K562 (cell line): ENCODE results near the gene CLDN7. TPM values are rescaled to one million over a fixed set of nuclear protein-coding genes. Genes with fewer than 3 reads are reported as not detected.

ENCODE experiments used
- ATAC-seq: fragments of 200-7000 bp; cut with Tn5 transposase; 3 replicates; pipeline ENCODE4 v1.9.1; 2020; ENCODE audit warnings: moderate library complexity
- BruUV-seq: library from RNA; stranded (reverse); fragments of 400-500 nt; replicated peaks from 2 replicates; lab custom pipeline; 2021; lab: Mats Ljungman, UMichigan
- CTCF ChIA-PET: fragments of 300-600 bp; formaldehyde crosslinking; extraction: SDS; loops from one replicate; lab custom pipeline; 2021; ENCODE audit warnings: low intra/inter-chr PET ratio; lab: Yijun Ruan, JAX
- POLR2A ChIA-PET: fragments of 300-600, 350-650 bp; sonication (Branson Sonifier 250); formaldehyde crosslinking; extraction: SDS; loops from one replicate; lab custom pipeline; 2021; ENCODE audit warnings: antibody characterized with exemption, inconsistent platforms; lab: Yijun Ruan, JAX
- DNase-seq, 4 experiments: peaks; one replicate each; pipeline versions ENCODE4 v3.0.0 to v3.0.0-alpha.2; 2011 to 2018; ENCODE audit warnings: low spot score in 3 of 4, mixed read lengths in 3 of 4; ENCODE audit errors: extremely low read depth in 1 of 4
- FAIRE-seq: peaks from 2 replicates; lab custom pipeline; 2011; peaks lifted over from hg19 to GRCh38; lab: Jason Lieb, UNC
- H2AFZ ChIP-seq: 2 replicates; pipeline ENCODE4 v1.6.0; 2011; ENCODE audit warnings: low read depth, low read length, control low read depth, inconsistent platforms
- H3K27ac ChIP-seq: fragments of 200-600 bp; 3 replicates; pipeline ENCODE4 v1.8.0; 2011; ENCODE audit warnings: low read depth, mild to moderate bottlenecking, control low read depth, inconsistent platforms, low read length, moderate library complexity, mixed read lengths; ENCODE audit errors: extremely low read depth
- H3K27me3 ChIP-seq, 2 experiments: fragments of 300-600 bp in 1 of 2; 2 replicates in 1 of 2; 3 replicates in 1 of 2; pipeline versions ENCODE4 v1.6.0 to v1.8.0; 2011; ENCODE audit warnings: inconsistent platforms in 2 of 2, low read length in 2 of 2, mild to moderate bottlenecking in 1 of 2, mixed read lengths in 1 of 2, moderate library complexity in 1 of 2; ENCODE audit not compliant: control insufficient read depth in 2 of 2, insufficient read depth in 2 of 2
- H3K36me3 ChIP-seq: fragments of 300-600 bp; 3 replicates; pipeline ENCODE4 v1.8.0; 2011; ENCODE audit warnings: mild to moderate bottlenecking, low read length, inconsistent platforms; ENCODE audit not compliant: control insufficient read depth, insufficient read depth
- H3K4me1 ChIP-seq, 2 experiments: fragments of 200-600 bp in 1 of 2; replicated peaks in 1 of 2; 2 replicates in 1 of 2; 3 replicates in 1 of 2; pipeline versions ENCODE4 v1.5.1 to v1.8.0; 2011; ENCODE audit warnings: inconsistent platforms in 2 of 2, low read length in 2 of 2, mild to moderate bottlenecking in 1 of 2, mixed read lengths in 1 of 2, moderate library complexity in 1 of 2; ENCODE audit not compliant: control insufficient read depth in 2 of 2, insufficient read depth in 2 of 2
- H3K4me2 ChIP-seq: 2 replicates; pipeline ENCODE4 v1.6.1; 2011; ENCODE audit warnings: low read length, control low read depth, inconsistent platforms, mixed read lengths; ENCODE audit not compliant: insufficient read depth
- H3K4me3 ChIP-seq: fragments of 200-600 bp; sonication (generic), shearing (Covaris generic); 2 replicates; pipeline ENCODE4 v1.5.1; 2016; ENCODE audit warnings: control low read depth, inconsistent platforms
- H3K79me2 ChIP-seq: fragments of 200-600 bp; 3 replicates; pipeline ENCODE4 v1.8.0; 2011; ENCODE audit warnings: low read length, inconsistent platforms; ENCODE audit not compliant: control insufficient read depth, insufficient read depth
- H3K9ac ChIP-seq, 2 experiments: 2 replicates each; pipeline versions ENCODE4 v1.6.0 to v1.6.1; 2011; ENCODE audit warnings: low read depth in 2 of 2, low read length in 2 of 2, control low read depth in 1 of 2, inconsistent platforms in 1 of 2, mild to moderate bottlenecking in 1 of 2, mixed read lengths in 1 of 2; ENCODE audit not compliant: insufficient read depth in 1 of 2
- H3K9me1 ChIP-seq: one replicate; pipeline ENCODE4 v1.6.0; 2011; ENCODE audit warnings: inconsistent platforms, mild to moderate bottlenecking, low read length, moderate library complexity; ENCODE audit not compliant: control insufficient read depth, insufficient read depth
- H3K9me3 ChIP-seq: replicated peaks from 2 replicates; pipeline ENCODE4 v1.5.1; 2011; ENCODE audit warnings: low read depth, low read length, inconsistent platforms; ENCODE audit not compliant: control insufficient read depth, insufficient read depth
- H4K20me1 ChIP-seq: replicated peaks from 2 replicates; pipeline ENCODE4 v1.6.1; 2011; ENCODE audit warnings: low read length, inconsistent platforms, mixed read lengths; ENCODE audit not compliant: control insufficient read depth, insufficient read depth
- EHMT2 ChIP-seq: fragments of 450-650 bp; IDR thresholded peaks from 2 replicates; pipeline ENCODE4 v1.6.1; 2018; ENCODE audit warnings: antibody characterized with exemption
- EWSR1 ChIP-seq: fragments of 450-650 bp; IDR thresholded peaks from 2 replicates; pipeline ENCODE4 v1.6.1; 2018; ENCODE audit warnings: borderline replicate concordance, mild to moderate bottlenecking, low read depth, moderate library complexity; ENCODE audit not compliant: partially characterized antibody
- HDGF ChIP-seq: fragments of 450-650 bp; IDR thresholded peaks from 2 replicates; pipeline ENCODE4 v1.6.1; 2016
- MGA ChIP-seq: fragments of 450-650 bp; IDR thresholded peaks from 2 replicates; pipeline ENCODE4 v1.6.1; 2016; ENCODE audit warnings: mild to moderate bottlenecking, moderate library complexity
- POLR3A ChIP-seq: IDR thresholded peaks from 2 replicates; pipeline ENCODE4 v1.6.1; 2011; ENCODE audit warnings: borderline replicate concordance, mild to moderate bottlenecking, moderate library complexity; ENCODE audit not compliant: insufficient read length, insufficient read depth; ENCODE audit errors: extremely low read depth
- TFE3 ChIP-seq: fragments of 450-650 bp; formaldehyde crosslinking; IDR thresholded peaks from 2 replicates; pipeline ENCODE4 v1.4.0; 2020; ENCODE audit warnings: mild to moderate bottlenecking, mixed read lengths
- THAP12 ChIP-seq: fragments of 250-450 bp; sonication (Bioruptor Pico); IDR thresholded peaks from 2 replicates; pipeline ENCODE4 v1.9.0; 2021; ENCODE audit warnings: mild to moderate bottlenecking, inconsistent platforms
- WGBS: fragments of 100-300 bp; shearing (Covaris generic); methylation state at CpG from one replicate; pipeline ENCODE4 v1.1.6; 2016; ENCODE audit warnings: low coverage, mixed read lengths; ENCODE audit not compliant: insufficient coverage; ENCODE audit errors: missing lambda C conversion rate; 5-methylcytosine and 5-hydroxymethylcytosine counted together
- in situ Hi-C: fragments of 300-500 bp; cut with MboI; formaldehyde crosslinking; loops from 4 replicates; pipeline ENCODE4 v1.15.0; 2018; ENCODE audit warnings: inconsistent platforms, mixed read lengths
- intact Hi-C: fragments of 100-400 bp; cut with micrococcal nuclease; formaldehyde crosslinking; loops from 2 replicates; pipeline ENCODE4 v1.14.2; 2022
- polyA plus RNA-seq, 8 experiments: library from polyadenylated mRNA; depleted of rRNA in 4 of 8; stranded (reverse) in 5 of 8; unstranded in 3 of 8; fragments of >200 nt; fragmentation: Nextera tagmentation in 2 of 8; fragmentation: Illumina TruSeq in 1 of 8; extraction: Ambion mirVana in 2 of 8; extraction: Trizol in 1 of 8; gene quantifications; 2 replicates each; pipeline versions ENCODE4 v1.2.1 to v1.2.3, GENCODE V29; 2011 to 2014; ENCODE audit warnings: inconsistent platforms in 1 of 8, missing spikeins in 1 of 8
- total RNA-seq, 7 experiments: library from RNA; depleted of rRNA in 6 of 7; stranded (reverse); fragments of >200 nt in 6 of 7; fragmentation: Illumina TruSeq in 2 of 7; extraction: Trizol in 2 of 7; gene quantifications; 2 replicates each; pipeline versions ENCODE4 v1.2.1 to v1.2.3, GENCODE V29; 2011 to 2021; ENCODE audit warnings: low replicate concordance in 1 of 7

CLDN7 gene
- total and polyA plus RNA-seq, 9 of the 15 experiments (the other 6 are each of a cell fraction or from before 2014, with no cell fraction given): 2.2 to 14.5 (median 7.6) TPM

GRCh38 chr17:7292194-7292593 is 29.9 kb upstream of the CLDN7 start:
- no peak overlapping the region; a peak in 1 of 4 replicates for H3K9ac ChIP-seq
- BruUV-seq: no TSS peak
- H4K20me1 ChIP-seq: no peaks in the 10 kb centered on the region
- H3K9me1 ChIP-seq: no peaks in the 10 kb centered on the region
- FAIRE-seq (no peak), ATAC-seq (no peak), DNase-seq (no peak)
- intact Hi-C loops (no loop called here), in situ Hi-C loops (no loop called here)
- H3K27ac ChIP-seq: no peak overlapping the region
- no peaks in the 10 kb centered on the region for H3K79me2 ChIP-seq
- no peak overlapping the region for H3K4me3 ChIP-seq
- WGBS: 20% methylated on average over 2 of the region's 2 CpGs
- H3K9me3 ChIP-seq: no peaks in the 10 kb centered on the region
- TF ChIP-seq POLR3A: no peak
- no peak for TF ChIP-seq TFE3
- no peak for TF ChIP-seq EWSR1
- no peak for TF ChIP-seq HDGF
- TF ChIP-seq EHMT2: no peak
- TF ChIP-seq THAP12 (CRISPR knock-in tag): no peak
- no peak for TF ChIP-seq MGA
- peaks cover 17 to 53% of the 10 kb centered on the region in 2 experiments for H3K4me1 ChIP-seq
- H3K4me2 ChIP-seq: no peak overlapping the region
- H3K27me3 ChIP-seq: no peaks in the 10 kb centered on the region
- H2AFZ ChIP-seq: no peak overlapping the region
- ChIA-PET CTCF (no interaction called here), POLR2A (no interaction called here)
- H3K36me3 ChIP-seq: no peaks in the 10 kb centered on the region
